HepG2 (cell line): ENCODE data around the gene DENND1C. TPM values are rescaled to one million over a fixed set of nuclear protein-coding genes. Genes with fewer than 3 reads are reported as not detected.

Source experiments
- ADNP ChIP-seq: sonication (generic); formaldehyde crosslinking; IDR thresholded peaks from 2 replicates; pipeline ENCODE4 v1.4.0; 2020; ENCODE audit warnings: missing genetic modification reagents
- ATF7 ChIP-seq, 2 experiments: fragments of 450-650 bp in 1 of 2; sonication (generic) in 1 of 2; formaldehyde crosslinking in 1 of 2; IDR thresholded peaks; 2 replicates each; pipeline versions ENCODE4 v1.4.0 to v1.6.1; 2016 to 2020; ENCODE audit warnings: antibody characterized with exemption in 1 of 2, mild to moderate bottlenecking in 1 of 2, missing genetic modification reagents in 1 of 2
- ATF7-NPFF ChIP-seq: sonication (generic); formaldehyde crosslinking; IDR thresholded peaks from 2 replicates; pipeline ENCODE4 v1.8.1; 2023; ENCODE audit warnings: mild to moderate bottlenecking, low read depth, missing genetic modification reagents, moderate library complexity
- KDM4B ChIP-seq: sonication (generic); formaldehyde crosslinking; IDR thresholded peaks from 2 replicates; pipeline ENCODE4 v1.4.0; 2020; ENCODE audit warnings: missing genetic modification reagents
- MED13 ChIP-seq: sonication (generic); formaldehyde crosslinking; IDR thresholded peaks from 2 replicates; pipeline ENCODE4 v1.5.0; 2020; ENCODE audit warnings: missing genetic modification reagents
- MXI1 ChIP-seq: IDR thresholded peaks from 3 replicates; pipeline ENCODE4 v1.6.1; 2012; ENCODE audit warnings: low read depth, low read length, inconsistent platforms, borderline replicate concordance
- NFAT5 ChIP-seq: sonication (generic); formaldehyde crosslinking; IDR thresholded peaks from 2 replicates; pipeline ENCODE4 v1.4.0; 2020; ENCODE audit warnings: missing genetic modification reagents
- ONECUT2 ChIP-seq: sonication (generic); formaldehyde crosslinking; IDR thresholded peaks from 2 replicates; pipeline ENCODE4 v1.4.0; 2020; ENCODE audit warnings: missing genetic modification reagents
- PAWR ChIP-seq: sonication (generic); formaldehyde crosslinking; IDR thresholded peaks from 2 replicates; pipeline ENCODE4 v1.4.0; 2020; ENCODE audit warnings: missing genetic modification reagents, mild to moderate bottlenecking, borderline replicate concordance
- REPIN1 ChIP-seq: sonication (generic); formaldehyde crosslinking; IDR thresholded peaks from 2 replicates; pipeline ENCODE4 v1.8.0; 2022; ENCODE audit warnings: missing genetic modification reagents, low read depth, mild to moderate bottlenecking, borderline replicate concordance
- REXO4 ChIP-seq: sonication (generic); formaldehyde crosslinking; IDR thresholded peaks from 2 replicates; pipeline ENCODE4 v1.8.0; 2022; ENCODE audit warnings: missing genetic modification reagents, mild to moderate bottlenecking, borderline replicate concordance
- SMAD1 ChIP-seq: sonication (generic); formaldehyde crosslinking; IDR thresholded peaks from 2 replicates; pipeline ENCODE4 v1.4.0; 2020; ENCODE audit warnings: missing genetic modification reagents, low read depth, mild to moderate bottlenecking, borderline replicate concordance
- SP140L ChIP-seq: sonication (generic); formaldehyde crosslinking; IDR thresholded peaks from 2 replicates; pipeline ENCODE4 v1.4.0; 2020; ENCODE audit warnings: missing genetic modification reagents, borderline replicate concordance
- SSRP1 ChIP-seq: IDR thresholded peaks from 2 replicates; pipeline ENCODE4 v1.6.1; 2016; ENCODE audit warnings: control low read depth
- STAT5B ChIP-seq: sonication (generic); formaldehyde crosslinking; IDR thresholded peaks from 2 replicates; pipeline ENCODE4 v1.4.0; 2020; ENCODE audit warnings: missing genetic modification reagents
- U2AF1 ChIP-seq: fragments of 200-400 bp; formaldehyde crosslinking; optimal IDR thresholded peaks from 2 replicates; pipeline ENCODE3; 2017; ENCODE audit warnings: mild to moderate bottlenecking, low read depth, low read length
- ZFP37 ChIP-seq: sonication (generic); formaldehyde crosslinking; IDR thresholded peaks from 2 replicates; pipeline ENCODE4 v1.4.0; 2020; ENCODE audit warnings: missing genetic modification reagents, borderline replicate concordance
- ZFY ChIP-seq: sonication (generic); formaldehyde crosslinking; IDR thresholded peaks from 2 replicates; pipeline ENCODE4 v1.4.0; 2020; ENCODE audit warnings: missing genetic modification reagents
- ZKSCAN8 ChIP-seq: IDR thresholded peaks from 2 replicates; pipeline ENCODE4 v1.6.1; 2016; ENCODE audit warnings: borderline replicate concordance, missing genetic modification reagents, missing compliant biosample characterization
- ZNF121 ChIP-seq: sonication (generic); formaldehyde crosslinking; IDR thresholded peaks from 2 replicates; pipeline ENCODE4 v1.5.0; 2020; ENCODE audit warnings: mild to moderate bottlenecking, missing genetic modification reagents
- ZNF225 ChIP-seq: sonication (generic); formaldehyde crosslinking; IDR thresholded peaks from 2 replicates; pipeline ENCODE4 v1.4.0; 2020; ENCODE audit warnings: mild to moderate bottlenecking, missing genetic modification reagents
- ZNF253 ChIP-seq: sonication (generic); formaldehyde crosslinking; IDR thresholded peaks from 2 replicates; pipeline ENCODE4 v1.8.0; 2022; ENCODE audit warnings: mild to moderate bottlenecking, missing genetic modification reagents, borderline replicate concordance
- ZNF337 ChIP-seq: sonication (generic); formaldehyde crosslinking; IDR thresholded peaks from 2 replicates; pipeline ENCODE4 v1.5.1; 2020; ENCODE audit warnings: missing genetic modification reagents, low read depth, mild to moderate bottlenecking, borderline replicate concordance
- ZNF546 ChIP-seq: sonication (generic); formaldehyde crosslinking; conservative IDR thresholded peaks from 2 replicates; pipeline ENCODE4 v1.8.1; 2023; ENCODE audit warnings: mild to moderate bottlenecking, missing genetic modification reagents
- ZNF564 ChIP-seq: sonication (generic); formaldehyde crosslinking; IDR thresholded peaks from 2 replicates; pipeline ENCODE4 v1.8.1; 2023; ENCODE audit warnings: mild to moderate bottlenecking, missing genetic modification reagents
- ZNF674 ChIP-seq: sonication (generic); formaldehyde crosslinking; IDR thresholded peaks from 2 replicates; pipeline ENCODE4 v1.5.0; 2020; ENCODE audit warnings: low read depth, mild to moderate bottlenecking, missing genetic modification reagents
- polyA plus RNA-seq, 8 experiments: library from polyadenylated mRNA; depleted of rRNA in 3 of 8; stranded (reverse) in 7 of 8; unstranded in 1 of 8; fragments of >200 nt; fragmentation: Illumina TruSeq in 4 of 8; extraction: Trizol in 4 of 8; gene quantifications; 2 replicates each; pipeline versions ENCODE4 v1.2.1 to v1.2.3, GENCODE V29; 2011 to 2016; ENCODE audit warnings: low read depth in 4 of 8, missing spikeins in 1 of 8, mixed read lengths in 1 of 8; ENCODE audit not compliant: insufficient read depth in 1 of 8
- total RNA-seq, 5 experiments: library from RNA; depleted of rRNA; stranded (reverse); fragments of >200 nt; fragmentation: Illumina TruSeq; extraction: Trizol; gene quantifications; 2 replicates each; pipeline ENCODE4 v1.2.3, GENCODE V29; 2016; ENCODE audit warnings: low read depth in 1 of 5
- TF ChIP-seq, protein P1 (sequence below): sonication (generic); formaldehyde crosslinking; IDR thresholded peaks from 2 replicates; pipeline ENCODE4 v1.4.0; 2020; ENCODE audit warnings: missing genetic modification reagents

Gene DENND1C
- total and polyA plus RNA-seq, 2 of the 13 experiments (the other 11 are each of a cell fraction or from before 2014, with no cell fraction given): 0.04 to 0.73 TPM

DNA sequence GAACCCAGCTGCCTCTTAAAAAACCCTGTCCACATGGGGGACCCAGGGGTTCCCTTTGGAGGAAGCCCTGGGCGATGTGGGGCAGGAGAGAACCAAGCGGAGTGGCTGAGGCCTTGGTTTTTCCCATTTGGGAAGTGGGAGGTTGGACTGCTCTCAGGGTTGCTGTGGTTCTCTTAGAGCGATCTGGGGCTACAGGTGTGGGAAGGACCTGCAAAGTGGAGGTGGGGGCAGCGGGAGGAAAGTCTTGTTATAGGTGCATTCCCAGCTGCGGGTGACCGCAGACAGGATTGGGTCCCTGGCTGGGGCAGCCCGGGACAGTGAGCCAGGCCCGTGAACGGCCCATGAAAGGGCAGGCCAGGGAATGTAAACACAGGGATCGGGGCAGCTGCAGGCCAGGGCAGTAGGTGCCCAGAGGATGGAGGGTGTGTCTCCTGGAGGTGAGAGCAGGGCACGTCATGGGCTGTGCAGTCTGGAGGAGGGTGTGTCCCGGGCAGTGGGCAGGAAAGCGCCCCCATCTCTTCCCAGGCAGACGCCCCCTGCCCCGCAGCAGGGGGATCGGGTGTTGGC, 22.8 kb downstream of the DENND1C start (continued):
- TF ChIP-seq, protein P1, sequence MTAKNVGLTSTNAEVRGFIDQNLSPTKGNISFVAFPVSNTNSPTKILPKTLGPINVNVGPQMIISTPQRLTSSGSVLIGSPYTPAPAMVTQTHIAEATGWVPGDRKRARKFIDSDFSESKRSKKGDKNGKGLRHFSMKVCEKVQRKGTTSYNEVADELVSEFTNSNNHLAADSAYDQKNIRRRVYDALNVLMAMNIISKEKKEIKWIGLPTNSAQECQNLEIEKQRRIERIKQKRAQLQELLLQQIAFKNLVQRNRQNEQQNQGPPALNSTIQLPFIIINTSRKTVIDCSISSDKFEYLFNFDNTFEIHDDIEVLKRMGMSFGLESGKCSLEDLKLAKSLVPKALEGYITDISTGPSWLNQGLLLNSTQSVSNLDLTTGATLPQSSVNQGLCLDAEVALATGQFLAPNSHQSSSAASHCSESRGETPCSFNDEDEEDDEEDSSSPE: no peak
- no peak for TF ChIP-seq REPIN1 (CRISPR knock-in tag)
- no peak for TF ChIP-seq ZFP37 (CRISPR knock-in tag)
- no peak for TF ChIP-seq ONECUT2 (CRISPR knock-in tag)
- no peak for TF ChIP-seq REXO4 (CRISPR knock-in tag)
- TF ChIP-seq PAWR: no peak
- no peak for TF ChIP-seq ZNF337 (CRISPR knock-in tag)
- TF ChIP-seq SMAD1 (CRISPR knock-in tag): no peak
- TF ChIP-seq ZKSCAN8: no peak
- no peak for TF ChIP-seq SP140L (CRISPR knock-in tag)
- peak; percentile 100 for TF ChIP-seq ZNF121 (CRISPR knock-in tag)
- no peak for TF ChIP-seq ZNF674 (CRISPR knock-in tag)
- TF ChIP-seq ZNF564: no peak
- no peak for TF ChIP-seq ZNF225
- 0 out of 2 replicates have a peak, but pooled peaks have one; percentile 53 for TF ChIP-seq ZNF253 (CRISPR knock-in tag)
- peak; percentile 71; the same call in 1 of the 2 replicates for TF ChIP-seq ADNP (CRISPR knock-in tag)
- no peak for TF ChIP-seq MED13
- TF ChIP-seq MXI1: no peak
- TF ChIP-seq ATF7-NPFF (CRISPR knock-in tag): no peak
- TF ChIP-seq U2AF1: no peak
- peak; percentile 32; the same call in 1 of the 2 replicates for TF ChIP-seq ZFY
- TF ChIP-seq ATF7 (IDR thresholded peaks at IDR 0.05): no peak
- no peak for TF ChIP-seq ATF7 (CRISPR knock-in tag; IDR thresholded peaks at IDR 0.05)
- no peak for TF ChIP-seq KDM4B
- no peak for TF ChIP-seq NFAT5 (CRISPR knock-in tag)
- no peak for TF ChIP-seq ZNF546 (CRISPR knock-in tag)
- TF ChIP-seq SSRP1: no peak
- TF ChIP-seq STAT5B (CRISPR knock-in tag): no peak
